Central memory CD4-positive, alpha-beta T cell (primary cell): ENCODE data around the gene TAPT1.
A peak's percentile ranks its signal among the peaks of the same experiment; 100 is the strongest.

Experiments used
- DNase-seq: peaks from one replicate; pipeline ENCODE4 v3.0.0; 2022

The TAPT1 gene

DNA sequence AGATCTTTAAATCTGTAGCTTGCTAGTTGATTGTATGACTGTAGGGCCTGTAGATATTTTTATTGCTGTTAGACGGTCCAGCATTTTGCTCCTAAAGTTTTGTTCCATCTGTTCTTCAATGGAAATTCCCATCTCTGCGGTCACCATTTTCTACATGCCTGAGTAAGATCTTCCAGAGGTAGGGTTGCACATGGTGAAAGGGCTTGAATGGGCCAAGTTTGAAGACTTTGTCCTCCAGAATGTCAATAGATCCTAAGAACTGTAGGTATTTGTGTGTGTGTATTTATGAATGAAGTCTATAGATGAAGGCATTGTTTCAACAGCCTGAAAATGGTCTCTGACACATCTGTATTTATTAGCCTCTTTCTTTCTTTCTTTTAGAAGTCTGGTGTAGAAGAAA lies 22.3 kb upstream of the TAPT1 start:
- no peak for DNase-seq

DNA sequence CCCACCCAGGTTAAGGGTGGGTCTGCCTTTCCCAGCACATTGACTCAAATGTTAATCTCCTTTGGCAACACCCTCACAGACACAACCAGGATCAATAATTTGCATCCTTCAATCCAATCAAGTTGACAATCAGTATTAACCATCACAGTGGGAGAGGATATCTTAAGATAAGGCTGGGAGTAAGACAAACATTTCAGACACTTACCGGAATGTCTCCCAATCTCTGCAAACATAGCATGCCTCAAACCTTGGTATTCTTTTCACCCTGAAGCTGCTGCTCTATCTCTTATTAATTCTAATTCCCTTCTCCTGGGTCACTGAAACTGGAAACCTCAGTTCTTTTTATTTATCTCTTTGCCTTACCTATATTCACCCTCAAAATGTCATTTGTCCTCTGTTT lies 19.0 kb upstream of the TAPT1 start:
- no peak for DNase-seq

DNA sequence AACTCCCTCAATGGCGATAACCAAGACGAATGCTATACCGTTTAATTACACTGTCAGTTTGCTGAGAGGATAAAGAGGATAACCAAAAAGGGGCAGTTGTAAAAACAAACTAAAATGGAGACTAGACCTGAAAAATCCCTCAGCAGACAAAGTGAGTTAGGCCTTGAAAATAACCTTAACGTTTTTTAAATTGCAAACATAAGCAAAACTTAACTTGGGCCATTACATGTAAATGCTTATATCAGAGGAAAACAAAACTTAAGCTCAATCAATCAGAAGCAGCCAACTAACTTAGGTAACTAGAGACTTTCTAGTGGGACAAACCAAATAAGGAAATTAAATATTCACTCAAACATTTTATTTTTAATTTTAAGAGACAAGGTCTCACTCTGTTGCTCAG lies 17.0 kb upstream of the TAPT1 start:
- DNase-seq = no peak

DNA sequence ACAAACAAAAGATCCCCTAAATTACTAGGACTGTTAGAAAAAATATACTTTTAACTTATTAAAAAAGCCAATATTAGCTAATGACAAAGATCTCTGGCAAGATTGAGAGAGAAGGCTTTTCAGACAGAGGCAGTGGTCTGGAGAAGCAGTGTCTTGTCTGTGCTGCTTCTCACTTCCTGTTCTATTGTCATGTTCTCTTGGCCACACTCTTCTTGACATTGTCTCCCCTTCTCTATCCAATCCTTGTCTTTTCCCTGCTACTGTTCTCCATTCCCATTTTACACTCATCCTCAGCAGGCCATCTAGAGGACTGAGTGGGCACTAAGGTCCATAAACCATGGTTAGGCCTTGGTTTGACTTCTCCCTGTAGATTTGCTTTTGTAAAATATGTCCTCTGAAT lies 14.0 kb upstream of the TAPT1 start:
- no peak for DNase-seq

DNA sequence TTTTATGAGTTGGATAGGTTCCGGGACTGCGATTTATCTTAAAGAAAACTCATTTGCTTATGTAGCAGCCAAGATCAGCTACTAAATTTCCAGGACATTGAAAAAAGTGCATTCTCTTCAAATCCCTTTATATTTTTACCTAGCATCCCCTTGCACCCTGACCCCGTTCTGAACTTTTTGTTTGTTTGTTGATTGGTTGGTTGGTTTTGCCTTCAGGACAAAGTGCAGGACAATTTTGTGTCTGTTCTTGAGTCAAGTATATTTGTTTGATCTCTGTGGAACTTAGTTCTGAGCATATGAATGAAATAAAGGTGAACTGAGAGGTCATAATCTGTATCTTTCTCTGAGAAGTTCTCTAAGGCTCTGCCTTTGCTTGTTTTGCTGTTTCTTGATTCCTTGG lies 12.8 kb upstream of the TAPT1 start:
- no peak for DNase-seq

DNA sequence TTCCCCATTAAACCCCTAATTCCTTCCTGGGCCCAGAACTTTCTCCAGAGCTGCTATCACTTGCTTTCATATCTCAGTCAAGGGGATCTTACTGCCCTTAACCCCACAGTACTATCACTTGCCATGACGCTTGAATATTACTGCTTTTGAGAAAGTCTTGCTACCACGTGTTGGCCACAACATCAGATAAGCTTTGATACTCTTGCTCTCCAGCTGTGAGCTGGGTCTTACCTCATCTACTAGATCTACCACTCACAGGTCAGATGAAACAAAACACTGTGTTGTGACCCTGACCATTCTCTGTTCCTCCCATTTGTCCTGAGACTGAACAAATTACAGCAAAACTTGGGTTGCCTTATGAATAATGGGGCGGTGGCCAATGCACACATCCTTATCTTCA lies 12.1 kb upstream of the TAPT1 start:
- DNase-seq = no peak

DNA sequence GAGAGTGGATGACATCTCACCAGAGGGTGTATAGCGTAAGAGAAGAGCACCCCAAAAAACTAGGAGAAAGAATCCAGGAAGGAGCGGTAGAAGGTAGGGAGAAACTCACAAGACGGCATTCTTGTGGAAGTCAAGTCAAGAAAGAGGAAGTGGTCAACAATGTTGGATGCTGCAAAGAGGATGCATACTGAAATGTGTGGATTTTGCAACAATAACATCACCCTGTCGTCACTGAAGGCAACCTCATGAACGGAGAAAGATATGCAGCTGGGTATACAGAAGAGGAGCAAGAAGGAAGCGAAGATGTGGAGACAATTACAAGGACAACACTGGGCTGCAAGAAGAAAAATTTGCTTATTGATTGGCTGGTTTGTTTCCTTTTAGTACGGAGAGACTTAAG lies 11.4 kb upstream of the TAPT1 start:
- DNase-seq = no peak

DNA sequence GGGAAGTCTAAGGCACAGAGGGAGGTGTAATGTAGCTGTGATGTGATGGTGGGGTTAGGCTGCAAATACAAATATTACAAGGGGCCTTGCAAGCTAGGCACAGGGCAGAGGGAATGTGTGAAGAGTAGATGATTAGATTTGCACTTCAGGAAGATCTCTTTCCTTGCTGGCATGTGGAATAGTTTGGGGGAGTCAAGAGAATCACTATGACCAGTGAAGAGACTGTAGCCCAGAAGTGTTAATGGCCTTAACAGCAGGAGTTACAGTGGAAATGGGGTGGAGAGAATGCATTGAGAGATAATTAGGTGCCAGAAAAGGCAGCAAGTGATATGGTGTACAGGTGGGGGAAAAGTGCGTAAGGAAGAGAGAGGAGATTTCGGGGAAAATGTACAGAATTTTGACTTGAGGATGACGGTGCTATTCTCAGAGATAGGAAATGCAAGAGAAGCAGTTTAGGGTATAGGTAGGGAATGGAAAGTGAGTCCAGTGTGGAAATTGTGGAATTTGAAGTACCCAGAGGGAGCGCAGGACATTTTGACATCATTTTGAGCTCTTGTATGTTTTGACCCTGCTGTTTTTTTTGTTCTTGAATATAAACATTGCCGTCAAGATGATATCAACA lies 10.2 kb upstream of the TAPT1 start:
- DNase-seq = no peak

DNA sequence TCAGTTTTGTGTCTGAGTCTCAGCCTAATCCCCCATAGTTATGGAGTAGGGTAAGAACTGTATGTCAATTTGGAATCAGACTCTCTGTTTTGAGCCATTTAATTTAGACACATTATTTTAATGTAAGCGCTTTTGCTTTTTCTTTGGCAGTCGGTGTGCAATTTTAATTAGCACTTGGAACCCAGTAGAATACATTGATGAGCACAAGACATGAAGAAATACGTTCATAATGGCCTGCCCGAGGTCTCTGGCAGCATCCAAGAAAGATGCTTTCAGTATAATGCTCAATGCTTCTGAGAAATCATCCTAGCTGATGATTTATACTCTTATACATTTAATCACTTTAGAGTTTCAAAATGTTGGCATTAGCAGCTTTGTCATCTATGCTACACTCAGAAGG lies 8.9 kb upstream of the TAPT1 start:
- DNase-seq = no peak

DNA sequence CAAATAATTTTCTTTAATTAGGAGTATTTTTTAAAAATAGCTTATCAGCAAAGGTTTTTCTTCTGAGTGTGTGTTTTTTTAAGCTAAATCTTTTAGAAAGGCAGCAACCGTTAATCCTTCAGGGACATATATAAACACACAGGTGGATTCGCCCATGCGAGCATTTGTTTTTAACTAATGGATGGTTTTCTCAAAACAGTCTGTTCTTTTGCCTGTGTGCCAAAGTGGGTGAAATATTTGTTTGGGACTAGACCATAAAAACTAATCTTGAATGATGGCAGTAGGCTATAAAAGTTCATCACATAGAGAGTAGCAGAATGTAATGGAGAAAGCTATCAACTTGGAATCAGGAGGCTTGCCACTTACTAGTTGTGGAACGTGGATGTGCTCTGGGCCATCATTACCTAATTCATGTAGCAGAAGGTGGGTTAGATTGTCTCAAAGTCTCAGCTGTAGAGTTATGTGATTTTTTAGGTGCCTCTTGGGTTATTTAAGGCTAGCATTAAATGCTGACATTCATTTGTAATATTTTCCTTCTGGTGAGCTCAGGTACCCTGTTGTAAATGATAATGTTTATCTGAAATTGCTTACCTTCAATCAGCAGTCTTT lies 7.4 kb upstream of the TAPT1 start:
- DNase-seq = no peak

DNA sequence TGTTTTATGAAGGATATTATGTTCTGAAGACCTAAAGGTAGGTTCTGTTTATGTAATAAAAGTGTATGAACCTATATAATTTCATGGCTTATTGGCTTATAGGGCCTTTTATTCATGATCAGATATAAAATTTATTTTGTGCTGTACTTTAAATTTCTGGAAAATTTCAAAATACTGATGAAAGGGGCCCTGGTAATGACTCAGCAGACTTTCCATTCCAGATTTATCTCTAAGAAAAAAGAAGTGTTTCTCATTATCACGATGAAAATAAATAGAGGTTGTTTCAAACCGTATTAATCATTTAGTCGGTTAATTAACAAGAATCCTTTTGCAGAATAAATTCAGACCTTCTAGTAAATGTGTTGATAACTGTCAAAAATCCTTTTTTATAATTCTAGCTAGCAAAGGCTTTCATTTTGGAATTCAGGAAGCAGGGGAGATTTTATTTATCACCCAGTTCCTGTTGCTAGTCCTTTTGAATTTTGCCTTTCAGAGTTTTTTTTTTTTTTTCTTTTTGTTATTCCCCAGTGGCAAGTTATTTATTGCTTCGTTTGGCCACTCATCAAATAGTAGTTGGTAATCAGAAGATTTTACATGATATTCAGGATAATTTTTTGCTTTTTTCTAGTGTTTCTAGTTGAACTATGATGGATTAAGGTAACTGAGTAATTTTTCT lies 5.4 kb upstream of the TAPT1 start:
- DNase-seq = no peak

DNA sequence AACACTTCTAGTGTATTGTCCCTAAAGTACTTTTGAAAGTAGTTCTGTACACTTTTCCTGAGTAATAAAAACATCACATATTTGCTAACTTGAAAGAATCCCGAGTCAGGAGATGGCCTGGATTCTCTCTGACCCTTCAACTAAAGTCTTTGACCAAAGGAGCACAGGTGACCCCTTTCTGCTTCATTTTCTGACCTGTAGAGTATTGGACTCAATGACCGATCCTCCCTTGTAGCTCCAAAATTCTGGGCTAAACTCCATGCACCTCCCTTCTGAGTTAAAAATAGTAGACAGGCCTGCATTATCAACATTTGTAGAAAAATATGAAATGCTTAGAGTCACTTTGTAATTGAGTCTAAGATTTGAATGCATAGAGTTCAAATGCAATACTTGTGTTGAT lies 4.0 kb upstream of the TAPT1 start:
- no peak for DNase-seq

DNA sequence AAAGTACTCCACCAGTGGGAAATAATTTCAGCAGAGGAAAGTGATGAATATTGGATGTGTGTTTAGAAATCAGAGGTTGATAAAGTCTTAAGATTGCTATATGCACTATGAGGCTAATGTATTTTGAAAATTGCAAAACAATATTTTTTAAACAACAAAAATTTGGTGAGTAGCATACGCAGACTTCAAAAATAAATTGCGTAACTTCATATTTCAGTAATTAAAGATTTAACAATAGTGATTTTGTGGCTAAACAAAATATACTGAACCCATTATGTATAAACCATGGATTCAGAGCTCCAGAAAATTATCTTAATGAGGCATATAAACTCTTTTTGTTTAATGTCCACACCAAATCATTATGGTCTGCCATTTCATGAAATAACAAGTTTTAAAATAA lies 3.3 kb upstream of the TAPT1 start:
- DNase-seq = no peak

DNA sequence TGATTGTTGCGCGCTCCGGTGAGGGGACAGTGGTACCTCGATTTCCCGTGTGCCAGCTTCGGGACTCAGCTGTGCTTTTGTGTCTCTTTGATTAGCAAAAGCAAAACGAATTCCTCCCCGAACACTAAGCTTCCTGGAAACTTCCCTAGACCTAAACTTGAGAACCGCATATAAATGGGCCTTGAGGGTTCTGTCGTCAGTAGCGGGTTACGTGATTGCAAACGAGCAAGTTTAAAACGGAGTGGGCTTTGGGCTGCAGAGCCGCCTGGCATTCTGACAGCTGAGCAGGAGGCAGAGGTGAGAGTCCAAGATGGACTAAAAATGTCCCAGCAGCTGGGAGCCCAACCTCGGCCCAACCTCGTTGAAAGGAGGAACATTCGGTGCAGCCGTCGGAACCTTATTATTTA lies 1.2 kb upstream of the TAPT1 start:
- DNase-seq = peak; percentile 31

DNA sequence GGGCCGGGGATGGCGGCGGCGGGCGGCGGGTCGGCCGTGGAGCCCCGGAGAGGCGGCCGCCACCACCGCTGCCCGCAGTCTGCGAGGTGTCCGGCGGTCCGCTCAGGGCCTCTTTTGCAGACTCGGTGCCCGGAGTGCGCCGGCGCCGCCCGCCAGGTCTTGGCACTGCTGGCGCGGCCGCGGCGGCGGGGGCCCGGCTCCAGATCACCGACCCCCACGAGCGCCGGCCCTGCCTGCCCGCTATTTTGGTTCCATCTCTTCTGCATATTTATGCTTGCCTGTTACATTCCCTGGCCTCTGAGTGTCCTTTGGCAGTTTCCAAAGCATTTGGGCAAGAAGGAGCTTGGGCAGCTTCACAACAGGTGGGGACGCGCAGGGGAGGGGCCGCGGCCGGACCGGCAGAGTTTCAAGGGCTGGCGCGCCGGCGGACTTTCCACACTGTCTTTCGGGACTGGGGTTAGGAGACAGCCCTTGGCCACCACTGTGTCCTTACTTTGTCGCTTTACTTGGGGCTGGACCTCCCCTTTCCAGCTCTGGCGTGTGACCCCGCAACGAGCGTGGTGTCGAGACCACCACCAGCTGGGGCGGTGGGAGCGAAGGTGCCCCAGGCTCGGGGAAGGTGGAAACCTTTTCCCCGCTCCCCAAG lies 668 bp upstream of the TAPT1 start:
- DNase-seq = peak; percentile 29

DNA sequence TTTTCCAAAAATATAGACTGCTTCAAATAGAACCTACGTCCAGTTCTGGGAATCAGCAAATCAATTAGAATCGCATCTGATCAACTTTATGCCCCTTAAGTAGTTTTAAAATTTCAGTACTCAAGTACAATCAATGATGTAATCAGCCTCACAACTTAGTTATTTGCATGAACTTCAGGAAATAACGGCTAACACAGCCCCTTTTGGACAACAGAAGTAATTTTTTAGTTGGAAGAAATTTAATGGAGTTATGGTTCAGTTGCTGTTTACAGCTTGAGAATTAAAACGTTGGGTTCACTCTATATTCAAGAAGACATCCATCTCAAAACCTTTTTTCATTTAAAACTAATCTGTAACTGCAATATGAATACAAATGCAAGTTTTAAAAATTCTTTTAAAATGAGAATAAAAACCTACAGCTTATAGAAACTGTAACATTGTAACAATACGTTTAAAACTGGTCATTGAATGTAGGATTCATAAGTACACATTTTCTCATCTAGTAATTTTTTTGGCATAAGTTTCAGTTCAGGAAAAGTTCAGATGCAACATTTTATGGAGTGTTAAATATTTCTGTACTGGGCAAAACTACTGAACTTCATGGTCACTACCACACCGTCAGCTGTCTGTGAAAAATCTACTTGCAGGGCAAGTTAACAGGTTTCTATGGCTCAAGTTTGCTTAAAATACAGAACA lies 956 bp downstream of the TAPT1 start:
- DNase-seq = peak; percentile 16

DNA sequence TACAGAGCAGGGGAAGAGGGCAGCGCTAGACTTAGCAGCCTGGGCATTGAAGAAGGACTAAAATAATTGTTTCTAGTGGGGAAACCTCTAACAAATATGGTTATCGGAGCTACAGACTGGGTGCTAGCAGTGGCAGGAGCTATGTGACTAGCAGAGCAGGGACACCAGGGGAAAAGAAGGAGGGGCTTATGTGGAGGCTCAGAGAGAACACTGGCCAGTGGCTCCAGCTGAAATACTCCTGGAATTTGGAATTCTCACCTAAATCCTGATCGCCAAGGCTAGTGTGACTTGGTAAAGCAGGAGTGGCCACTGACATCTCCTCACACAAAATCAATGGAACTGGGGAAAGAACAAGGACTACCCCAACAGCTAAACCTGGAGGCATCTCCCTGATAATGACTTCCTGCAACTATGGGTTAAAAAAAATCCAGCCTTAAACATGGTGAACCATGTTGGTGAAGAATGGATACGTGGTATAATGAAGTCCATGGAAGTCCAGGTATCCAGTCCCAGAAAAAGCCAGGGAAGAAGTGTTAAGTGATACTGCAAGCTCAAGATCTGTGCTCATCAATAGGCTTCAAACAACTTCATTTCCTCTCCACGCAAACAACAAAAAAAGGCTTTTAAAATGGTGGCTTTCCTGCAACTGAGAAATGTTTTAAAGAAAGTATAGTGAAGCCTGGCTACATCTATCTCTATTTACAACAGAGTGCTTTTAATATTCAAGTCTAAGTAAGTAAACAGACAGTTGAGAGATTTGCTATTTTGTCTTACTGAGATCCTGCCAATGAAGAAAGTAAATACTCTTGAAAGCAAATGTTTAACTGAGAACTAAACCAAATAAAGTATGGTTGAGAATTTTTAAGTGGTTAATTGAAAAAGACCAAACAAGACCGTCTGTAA lies 1.8 kb downstream of the TAPT1 start:
- no peak for DNase-seq

DNA sequence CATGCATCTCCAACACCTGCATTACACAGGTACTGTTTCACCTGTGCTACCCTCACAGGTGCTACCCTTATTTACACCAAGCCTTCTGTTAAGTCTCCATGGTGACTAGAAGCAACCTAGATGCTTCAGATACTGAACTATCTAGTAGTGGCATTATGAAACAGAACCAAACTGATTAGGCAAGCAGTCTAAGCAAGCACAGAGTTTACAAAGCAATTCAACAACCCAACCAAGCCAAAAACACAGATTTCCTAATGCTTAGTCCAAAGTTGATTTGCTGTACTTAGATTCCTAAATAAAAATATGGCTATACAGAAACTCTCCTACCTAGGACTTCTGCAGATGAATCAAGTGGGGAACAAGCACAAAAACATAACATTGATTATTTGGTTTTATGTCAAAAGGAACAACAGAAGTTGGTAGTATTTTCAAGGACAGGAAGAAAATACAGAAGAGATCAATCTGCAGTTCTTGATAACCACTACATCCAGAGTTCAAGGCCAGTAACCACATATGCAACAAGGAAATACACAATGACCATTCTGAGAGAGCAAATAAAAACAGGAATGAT lies 3.2 kb downstream of the TAPT1 start:
- no peak for DNase-seq

DNA sequence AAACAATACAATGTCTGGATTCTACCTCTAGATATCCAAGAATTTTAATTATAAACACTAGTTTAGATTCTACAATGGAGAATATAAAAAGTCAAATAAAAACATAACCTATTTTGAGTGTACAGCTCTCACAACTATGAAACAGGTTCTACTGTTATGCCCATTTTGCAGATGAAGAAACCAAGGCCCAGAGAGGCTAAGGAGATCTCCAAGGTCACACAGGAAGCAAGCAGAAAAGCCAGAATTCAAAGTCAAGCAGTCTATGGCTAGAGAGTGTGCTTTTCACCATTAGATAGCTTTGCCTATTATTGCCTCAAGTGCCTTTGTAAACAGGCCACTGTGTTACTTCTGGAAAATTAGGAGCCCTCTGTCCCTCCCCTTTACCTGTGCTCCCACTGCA lies 7.3 kb downstream of the TAPT1 start:
- no peak for DNase-seq

DNA sequence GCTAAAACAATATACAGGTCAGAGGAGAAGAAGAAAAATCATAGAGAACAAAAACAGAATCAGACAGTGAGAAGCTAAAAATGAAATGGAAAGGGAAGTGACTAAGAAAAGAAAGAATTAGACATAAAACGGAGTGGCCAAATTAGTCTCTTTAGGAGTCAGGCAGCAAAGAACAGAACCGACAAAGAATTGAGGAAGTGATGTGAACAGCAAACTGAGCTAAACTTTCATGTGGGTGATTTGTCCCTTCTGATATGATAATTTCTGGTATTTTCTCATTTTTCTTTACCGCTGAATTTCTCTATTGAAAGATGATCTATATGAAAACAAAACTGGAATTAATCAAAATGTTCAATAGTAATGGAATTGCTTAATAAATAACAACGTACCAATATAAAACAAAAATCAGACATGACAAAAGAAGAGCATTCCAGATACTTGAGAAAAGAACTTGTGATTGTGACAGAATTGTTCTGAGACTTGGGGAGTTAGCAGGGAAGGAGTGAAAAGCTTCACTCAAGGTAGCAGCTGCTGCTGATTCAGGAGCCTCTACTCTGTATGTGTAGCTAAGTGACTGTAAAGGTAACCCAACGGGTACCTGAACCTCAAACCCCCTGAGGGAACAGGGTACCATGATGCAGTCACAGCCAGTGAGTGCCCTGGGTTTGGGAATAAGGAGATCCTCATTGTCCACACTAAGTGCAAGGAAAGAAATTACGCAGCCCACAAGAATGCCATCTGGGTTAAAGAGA lies 8.8 kb downstream of the TAPT1 start:
- no peak for DNase-seq

DNA sequence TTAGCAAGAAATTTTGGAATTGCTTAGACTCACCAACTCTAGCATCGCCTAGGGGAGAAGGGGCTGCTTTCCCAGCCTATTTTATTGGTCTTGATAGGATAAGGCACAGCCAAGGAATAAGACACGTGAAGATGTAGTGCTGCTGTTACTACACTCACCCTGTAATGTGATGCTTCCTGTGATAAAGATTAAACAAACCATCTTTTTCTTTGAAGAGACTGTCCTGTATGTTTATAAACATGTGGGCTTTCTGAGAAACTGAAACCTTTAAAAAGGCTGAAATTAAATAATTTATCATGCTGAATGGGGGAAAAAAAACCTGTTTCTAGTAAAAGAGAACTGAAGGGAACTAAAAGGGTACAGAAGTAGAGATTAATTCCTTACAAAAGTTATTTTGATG lies 13.2 kb downstream of the TAPT1 start:
- DNase-seq = no peak
